Tibial nerve (tissue), 4 donors: ENCODE data around the gene NR1H3. TPM values are rescaled to one million over a fixed set of nuclear protein-coding genes. Genes with fewer than 3 reads are reported as not detected.

Source experiments
- DNase-seq, 2 donors: peaks; one replicate each; pipeline ENCODE4 v3.0.0-alpha.2; 2019; ENCODE audit warnings: low spot score in 2 of 2
- H3K27ac ChIP-seq, 4 donors: fragments of 200-600 bp; sonication (generic) in 3 of 4; one replicate each; pipeline ENCODE4 v1.5.1; 2017 to 2019; ENCODE audit warnings: mild to moderate bottlenecking in 1 of 4
- H3K27me3 ChIP-seq, 2 donors: fragments of 200-600 bp; sonication (generic) in 1 of 2; one replicate each; pipeline versions ENCODE4 v1.5.1 to v1.6.0; 2017 to 2019
- H3K36me3 ChIP-seq, 3 donors: fragments of 200-600 bp; sonication (generic); one replicate each; pipeline ENCODE4 v1.5.1; 2018 to 2019
- H3K4me1 ChIP-seq, 4 donors: fragments of 200-600 bp; sonication (generic) in 3 of 4; one replicate each; pipeline ENCODE4 v1.5.1; 2017 to 2019
- H3K4me3 ChIP-seq, 4 donors: fragments of 200-600 bp; sonication (generic) in 3 of 4; one replicate each; pipeline ENCODE4 v1.5.1; 2017 to 2019; ENCODE audit warnings: mild to moderate bottlenecking in 1 of 4, moderate library complexity in 1 of 4
- H3K9me3 ChIP-seq, 4 donors: fragments of 200-600 bp; sonication (generic) in 3 of 4; one replicate each; pipeline ENCODE4 v1.5.1; 2017 to 2019
- CTCF ChIP-seq, 5 experiments: fragments of 200-600 bp in 3 of 5; fragments of 450-650 bp in 2 of 5; sonication (generic) in 3 of 5; IDR thresholded peaks; one replicate each; pipeline ENCODE4 v1.5.1; 2016 to 2019; ENCODE audit warnings: antibody characterized with exemption in 5 of 5, mild to moderate bottlenecking in 3 of 5, moderate library complexity in 2 of 5
- EP300 ChIP-seq, 2 donors: sonication (generic); formaldehyde crosslinking; IDR thresholded peaks; one replicate each; pipeline ENCODE4 v1.6.1; 2017; ENCODE audit warnings: antibody characterized with exemption in 2 of 2, mild to moderate bottlenecking in 1 of 2
- POLR2A ChIP-seq, 2 donors: fragments of 450-650 bp; IDR thresholded peaks; one replicate each; pipeline ENCODE4 v1.6.1; 2017; ENCODE audit warnings: antibody characterized with exemption in 2 of 2, mild to moderate bottlenecking in 2 of 2, moderate library complexity in 2 of 2
- WGBS, 2 donors: methylation state at CpG; one replicate each; pipeline ENCODE4 v1.1.5; 2018; 5-methylcytosine and 5-hydroxymethylcytosine counted together
- total RNA-seq, 4 donors: library from RNA; depleted of rRNA; stranded (reverse); fragments of >200 nt; gene quantifications; one replicate each; pipeline ENCODE4 v1.1.0, GENCODE V29; 2016

The NR1H3 gene
- total RNA-seq, 4 donors from 2014 or later: 92.7 to 218 (median 124) TPM

GRCh38 chr11:47278058-47278457 lies 20.3 kb downstream of the NR1H3 start:
- H3K9me3 ChIP-seq: no peaks in the 10 kb centered on the region
- no peaks in the 10 kb centered on the region for H3K27me3 ChIP-seq
- H3K4me3 ChIP-seq: no peak overlapping the region
- peaks cover 5 to 89% (median 51%) of the 10 kb centered on the region in 3 donors for H3K36me3 ChIP-seq
- no peaks in the 10 kb centered on the region for H3K4me1 ChIP-seq
- TF ChIP-seq CTCF (IDR thresholded peaks at IDR 0.05) (no peak), POLR2A (IDR thresholded peaks at IDR 0.05) (no peak), EP300 (IDR thresholded peaks at IDR 0.05) (no peak)
- DNase-seq: no peak
- 70 to 74% methylated on average over 3 of the region's 3 CpGs for WGBS, 2 donors
- no peak overlapping the region for H3K27ac ChIP-seq

GRCh38 chr11:47278769-47279168 lies 21.0 kb downstream of the NR1H3 start:
- Histone ChIP-seq H3K36me3 (peaks cover 5 to 96% (median 56%) of the 10 kb centered on the region in 3 donors), H3K4me1 (no peaks in the 10 kb centered on the region), H3K4me3 (no peak overlapping the region), H3K27me3 (no peaks in the 10 kb centered on the region), H3K9me3 (no peaks in the 10 kb centered on the region), H3K27ac (no peak overlapping the region)
- WGBS, 2 donors: 83 to 90% methylated on average over 4 of the region's 4 CpGs
- no peak for TF ChIP-seq EP300 (IDR thresholded peaks at IDR 0.05)
- TF ChIP-seq CTCF (IDR thresholded peaks at IDR 0.05): no peak
- no peak for TF ChIP-seq POLR2A (IDR thresholded peaks at IDR 0.05)
- DNase-seq: no peak

GRCh38 chr11:47280099-47280498 lies 22.3 kb downstream of the NR1H3 start:
- Histone ChIP-seq H3K9me3 (no peaks in the 10 kb centered on the region), H3K36me3 (peaks cover 5 to 100% (median 63%) of the 10 kb centered on the region in 3 donors), H3K27ac (no peak overlapping the region), H3K4me1 (no peaks in the 10 kb centered on the region), H3K4me3 (no peak overlapping the region), H3K27me3 (no peaks in the 10 kb centered on the region)
- DNase-seq: no peak
- no peak for TF ChIP-seq EP300 (IDR thresholded peaks at IDR 0.05)

- Histone ChIP-seq H3K4me1 (no peaks in the 10 kb centered on the region), H3K36me3 (peaks cover 11 to 100% (median 61%) of the 10 kb centered on the region in 3 donors), H3K4me3 (no peak overlapping the region), H3K27ac (no peak overlapping the region), H3K27me3 (no peaks in the 10 kb centered on the region), H3K9me3 (no peaks in the 10 kb centered on the region)
- no peak for DNase-seq
- 55 to 62% methylated on average over 5 of the region's 5 CpGs for WGBS, 2 donors
- TF ChIP-seq EP300 (IDR thresholded peaks at IDR 0.05): no peak
- no peak for TF ChIP-seq CTCF (IDR thresholded peaks at IDR 0.05)
- no peak for TF ChIP-seq POLR2A (IDR thresholded peaks at IDR 0.05)
Observed at GRCh38 chr11:47280860-47281259, 23.1 kb downstream of the NR1H3 start.

- Histone ChIP-seq H3K27ac (no peak overlapping the region), H3K27me3 (no peaks in the 10 kb centered on the region), H3K9me3 (no peaks in the 10 kb centered on the region), H3K36me3 (peaks cover 13 to 100% (median 51%) of the 10 kb centered on the region in 3 donors), H3K4me3 (no peak overlapping the region), H3K4me1 (no peaks in the 10 kb centered on the region)
- WGBS, 2 donors: 94% methylated on average over 7 of the region's 7 CpGs
- TF ChIP-seq POLR2A (IDR thresholded peaks at IDR 0.05) (no peak), EP300 (IDR thresholded peaks at IDR 0.05) (no peak), CTCF (IDR thresholded peaks at IDR 0.05) (no peak)
- DNase-seq: no peak
Observed at GRCh38 chr11:47282462-47282861, 24.7 kb downstream of the NR1H3 start.

- Histone ChIP-seq H3K27me3 (no peaks in the 10 kb centered on the region), H3K36me3 (peaks cover 13 to 99% (median 57%) of the 10 kb centered on the region in 3 donors), H3K27ac (no peak overlapping the region), H3K4me1 (no peaks in the 10 kb centered on the region), H3K4me3 (no peak overlapping the region), H3K9me3 (no peaks in the 10 kb centered on the region)
- TF ChIP-seq CTCF (IDR thresholded peaks at IDR 0.05) (no peak), POLR2A (IDR thresholded peaks at IDR 0.05) (no peak), EP300 (IDR thresholded peaks at IDR 0.05) (no peak)
- no peak for DNase-seq
- 90 to 99% methylated on average over 3 to 4 of the region's 4 CpGs for WGBS, 2 donors
Observed at GRCh38 chr11:47284151-47284550, 26.4 kb downstream of the NR1H3 start.
